Keratinocyte (primary cell): Measurements from ENCODE around the gene CCDC63. TPM values are rescaled to one million over a fixed set of nuclear protein-coding genes. Genes with fewer than 3 reads are reported as not detected.
"Not testable (repeated sequence)": the region's sequence is repeated elsewhere in the genome, so short reads cannot be mapped to it uniquely, and the experiment has no call there.

Source experiments
- DNase-seq: peaks from one replicate; pipeline ENCODE4 v3.0.0-alpha.2; 2011; ENCODE audit warnings: low read depth, missing footprints, low spot score
- FAIRE-seq: peaks from 2 replicates; lab custom pipeline; 2011; peaks lifted over from hg19 to GRCh38; lab: Jason Lieb, UNC
- H2AFZ ChIP-seq: 2 replicates; pipeline ENCODE4 v1.6.0; 2012; ENCODE audit warnings: low read length, control low read depth, inconsistent platforms; ENCODE audit not compliant: control insufficient read depth
- H3K27ac ChIP-seq: 2 replicates; pipeline ENCODE4 v1.5.1; 2011; ENCODE audit warnings: low read length; ENCODE audit not compliant: control insufficient read depth, insufficient read depth
- H3K27me3 ChIP-seq: 3 replicates; pipeline ENCODE4 v1.6.0; 2011; ENCODE audit warnings: low read length; ENCODE audit not compliant: control insufficient read depth, insufficient read depth; ENCODE audit errors: extremely low read depth
- H3K36me3 ChIP-seq, 2 experiments: 2 replicates in 1 of 2; 3 replicates in 1 of 2; pipeline ENCODE4 v1.5.1; 2011; ENCODE audit warnings: low read length in 2 of 2, mild to moderate bottlenecking in 1 of 2; ENCODE audit not compliant: control insufficient read depth in 2 of 2, insufficient read depth in 2 of 2; ENCODE audit errors: extremely low read depth in 1 of 2
- H3K4me1 ChIP-seq: 3 replicates; pipeline ENCODE4 v1.5.1; 2011; ENCODE audit warnings: low read length; ENCODE audit not compliant: control insufficient read depth, insufficient read depth; ENCODE audit errors: extremely low read depth
- H3K4me2 ChIP-seq: 3 replicates; pipeline ENCODE4 v1.6.0; 2011; ENCODE audit warnings: low read depth, low read length; ENCODE audit not compliant: control insufficient read depth, insufficient read depth; ENCODE audit errors: extremely low read depth
- H3K4me3 ChIP-seq, 3 experiments: fragments of 200-600 bp in 1 of 3; sonication (generic) in 1 of 3; 2 replicates in 2 of 3; 3 replicates in 1 of 3; pipeline ENCODE4 v1.5.1; 2011 to 2016; ENCODE audit warnings: low read length in 3 of 3, mild to moderate bottlenecking in 3 of 3, control low read depth in 2 of 3, inconsistent platforms in 1 of 3, low read depth in 1 of 3, mixed read lengths in 1 of 3, mixed run types in 1 of 3, moderate library complexity in 1 of 3; ENCODE audit not compliant: control insufficient read depth in 2 of 3, insufficient read depth in 2 of 3; ENCODE audit errors: extremely low read depth in 1 of 3
- H3K79me2 ChIP-seq: 2 replicates; pipeline ENCODE4 v1.6.0; 2012; ENCODE audit warnings: low read length; ENCODE audit not compliant: control insufficient read depth, insufficient read depth
- H3K9ac ChIP-seq: 3 replicates; pipeline ENCODE4 v1.6.0; 2011; ENCODE audit warnings: low read length; ENCODE audit not compliant: control insufficient read depth, insufficient read depth; ENCODE audit errors: extremely low read depth
- H3K9me1 ChIP-seq: 3 replicates; pipeline ENCODE4 v1.6.0; 2011; ENCODE audit warnings: low read length; ENCODE audit not compliant: control insufficient read depth, insufficient read depth; ENCODE audit errors: extremely low read depth
- H3K9me3 ChIP-seq: 2 replicates; pipeline ENCODE4 v1.5.1; 2012; ENCODE audit warnings: low read depth, low read length; ENCODE audit not compliant: control insufficient read depth
- H4K20me1 ChIP-seq: 3 replicates; pipeline ENCODE4 v1.6.0; 2011; ENCODE audit warnings: low read length; ENCODE audit not compliant: control insufficient read depth, insufficient read depth; ENCODE audit errors: extremely low read depth
- CTCF ChIP-seq, 3 experiments: IDR thresholded peaks in 1 of 3; conservative IDR thresholded peaks in 1 of 3; optimal IDR thresholded peaks in 1 of 3; 2 replicates in 2 of 3; 3 replicates in 1 of 3; pipeline versions ENCODE3 to v1.5.1; 2011; ENCODE audit warnings: low read length in 3 of 3, mild to moderate bottlenecking in 3 of 3, moderate library complexity in 2 of 3, control low read depth in 1 of 3, inconsistent platforms in 1 of 3; ENCODE audit not compliant: insufficient read depth in 2 of 3; ENCODE audit errors: extremely low read depth in 1 of 3
- EZH2 ChIP-seq: IDR thresholded peaks from one replicate; pipeline ENCODE4 v1.6.1; 2012; ENCODE audit warnings: inconsistent platforms, mild to moderate bottlenecking, low read length, moderate library complexity
- dilution Hi-C: fragments of 300-500 bp; cut with MboI; formaldehyde crosslinking; loops from one replicate; pipeline ENCODE4 v1.7.0; 2020; ENCODE audit warnings: low sequenced_read_pairs; ENCODE audit not compliant: extremely low pct_ligation_motif_present
- polyA plus RNA-seq, 5 experiments: library from polyadenylated mRNA; depleted of rRNA in 3 of 5; stranded (reverse) in 3 of 5; stranded (forward) in 1 of 5; unstranded in 1 of 5; fragments of >200 nt; gene quantifications; 1 replicate in 1 of 5; 2 replicates in 3 of 5; 3 replicates in 1 of 5; pipeline versions ENCODE4 v1.2.1 to v1.2.3, GENCODE V29; 2011 to 2012; ENCODE audit warnings: missing spikeins in 2 of 5, low read depth in 1 of 5, low replicate concordance in 1 of 5

CCDC63 gene
- polyA plus RNA-seq, 1 donor (not counting 4 experiments of a cell fraction or from before 2014, with no cell fraction given), result not detected

GRCh38 chr12:110857528-110857927, 10.7 kb downstream of the CCDC63 start:
- no peak overlapping the region for H3K4me3 ChIP-seq
- no peak overlapping the region for H3K4me2 ChIP-seq
- DNase-seq, result no peak
- dilution Hi-C loops, result no loop called here
- FAIRE-seq, result no peak
- H2AFZ ChIP-seq, result no peak overlapping the region
- no peaks in the 10 kb centered on the region for H3K36me3 ChIP-seq
- H3K9me3 ChIP-seq, result no peaks in the 10 kb centered on the region
- H3K9ac ChIP-seq, result no peak overlapping the region
- no peaks in the 10 kb centered on the region for H3K27me3 ChIP-seq
- no peaks in the 10 kb centered on the region for H3K79me2 ChIP-seq
- TF ChIP-seq EZH2 (no peak), CTCF (optimal IDR thresholded peaks at IDR 0.05 in 1 of 3, IDR thresholded peaks at IDR 0.05 in 1 of 3, conservative IDR thresholded peaks at IDR 0.05 in 1 of 3; ENCODE audit: extremely low read depth in 1 of 3, insufficient read depth in 2 of 3, low read length in 3 of 3) (no peak)
- H3K27ac ChIP-seq, result no peak overlapping the region
- no peaks in the 10 kb centered on the region for H4K20me1 ChIP-seq
- no peaks in the 10 kb centered on the region for H3K9me1 ChIP-seq
- no peaks in the 10 kb centered on the region for H3K4me1 ChIP-seq

GRCh38 chr12:110857954-110858353, 11.2 kb downstream of the CCDC63 start:
- H3K4me3 ChIP-seq, H3K27ac ChIP-seq, FAIRE-seq, H3K9ac ChIP-seq, H3K79me2 ChIP-seq, H3K4me2 ChIP-seq, H3K9me1 ChIP-seq, DNase-seq, dilution Hi-C loops, H3K4me1 ChIP-seq, H2AFZ ChIP-seq, H3K36me3 ChIP-seq, H3K9me3 ChIP-seq, H4K20me1 ChIP-seq, H3K27me3 ChIP-seq: not testable (repeated sequence)

- DNase-seq (no peak), FAIRE-seq (no peak)
- Histone ChIP-seq H3K79me2 (no peaks in the 10 kb centered on the region), H3K36me3 (no peaks in the 10 kb centered on the region), H4K20me1 (no peaks in the 10 kb centered on the region), H3K9me3 (no peaks in the 10 kb centered on the region), H3K9ac (no peak overlapping the region), H3K4me3 (no peak overlapping the region), H3K4me1 (no peaks in the 10 kb centered on the region), H3K4me2 (no peak overlapping the region), H3K27ac (no peak overlapping the region), H2AFZ (no peak overlapping the region), H3K9me1 (no peaks in the 10 kb centered on the region), H3K27me3 (no peaks in the 10 kb centered on the region)
- dilution Hi-C loops, result no loop called here
- TF ChIP-seq EZH2 (no peak), CTCF (optimal IDR thresholded peaks at IDR 0.05 in 1 of 3, IDR thresholded peaks at IDR 0.05 in 1 of 3, conservative IDR thresholded peaks at IDR 0.05 in 1 of 3; ENCODE audit: extremely low read depth in 1 of 3, insufficient read depth in 2 of 3, low read length in 3 of 3) (no peak)
Observed at GRCh38 chr12:110858848-110859247, 12.1 kb downstream of the CCDC63 start.
